Measurements from ENCODE around the gene EML4.
"Not testable (repeated sequence)": the region's sequence is repeated elsewhere in the genome, so short reads cannot be mapped to it uniquely, and the experiment has no call there.

EML4 gene

GRCh38 chr2:42334865-42335264, 165.7 kb downstream of the EML4 start:
- not testable (repeated sequence) for DNase-seq (ENCODE audit: low read depth)

- no peak for DNase-seq (ENCODE audit: low read depth)
These were observed 166.5 kb downstream of the EML4 start for GRCh38 chr2:42335514-42336104.

GRCh38 chr2:42336361-42336965, 167.3 kb downstream of the EML4 start:
- no peak for DNase-seq (ENCODE audit: low read depth)

- no peak for DNase-seq (ENCODE audit: low read depth)
These were observed 168.2 kb downstream of the EML4 start for GRCh38 chr2:42337356-42337820.

GRCh38 chr2:42337846-42338566, 168.9 kb downstream of the EML4 start:
- DNase-seq (ENCODE audit: low read depth), result no peak

GRCh38 chr2:42338567-42339190, 169.5 kb downstream of the EML4 start:
- DNase-seq (ENCODE audit: low read depth), result no peak

GRCh38 chr2:42339191-42339912, 170.2 kb downstream of the EML4 start:
- no peak for DNase-seq (ENCODE audit: low read depth)

- DNase-seq (ENCODE audit: low read depth), result no peak
These were observed 171.1 kb downstream of the EML4 start for GRCh38 chr2:42340045-42340937.

GRCh38 chr2:42340938-42341636, 171.9 kb downstream of the EML4 start:
- no peak for DNase-seq (ENCODE audit: low read depth)

GRCh38 chr2:42342061-42342794, 173.1 kb downstream of the EML4 start:
- peak; percentile 91 for DNase-seq (ENCODE audit: low read depth)

- no peak for DNase-seq (ENCODE audit: low read depth)
These were observed 173.7 kb downstream of the EML4 start for GRCh38 chr2:42342795-42343241.

- DNase-seq (ENCODE audit: low read depth), result no peak
These were observed 176.8 kb downstream of the EML4 start for GRCh38 chr2:42345986-42346385.

GRCh38 chr2:42346856-42347255, 177.7 kb downstream of the EML4 start:
- DNase-seq (ENCODE audit: low read depth), result not testable (repeated sequence)

GRCh38 chr2:42347518-42347917, 178.4 kb downstream of the EML4 start:
- DNase-seq (ENCODE audit: low read depth), result not testable (repeated sequence)

- DNase-seq (ENCODE audit: low read depth), result no peak
These were observed 179.1 kb downstream of the EML4 start for GRCh38 chr2:42348113-42348805.

- no peak for DNase-seq (ENCODE audit: low read depth)
These were observed 181.4 kb downstream of the EML4 start for GRCh38 chr2:42350434-42351063.

GRCh38 chr2:42351864-42352263, 182.7 kb downstream of the EML4 start:
- DNase-seq (ENCODE audit: low read depth), result no peak

GRCh38 chr2:42353792-42354429, 184.8 kb downstream of the EML4 start:
- no peak for DNase-seq (ENCODE audit: low read depth)
